Activated CD4-positive, alpha-beta T cell treated with anti-CD3 and anti-CD28 coated beads, Interleukin-2, Interleukin-4, amounts not matched to agents 100 ng/mL and 50 ng/mL, durations not matched to agents 16 hours and 8 hours (primary cell): ENCODE data around the gene CRKL.

Source experiments
- DNase-seq: peaks from one replicate; pipeline ENCODE4 v3.0.0-alpha.2; 2020; ENCODE audit warnings: low spot score

The CRKL gene

GRCh38 chr22:20982563-20982882 is 65.3 kb downstream of the CRKL start:
- DNase-seq, result no peak

GRCh38 chr22:20983081-20983771 is 66.0 kb downstream of the CRKL start:
- no peak for DNase-seq

- no peak for DNase-seq
These were observed 68.5 kb downstream of the CRKL start for GRCh38 chr22:20985720-20986119.

GRCh38 chr22:20986365-20986764 is 69.2 kb downstream of the CRKL start:
- DNase-seq, result no peak

- DNase-seq, result no peak
These were observed 70.2 kb downstream of the CRKL start for GRCh38 chr22:20987375-20987774.

GRCh38 chr22:20988573-20989322 is 71.5 kb downstream of the CRKL start:
- DNase-seq, result no peak

GRCh38 chr22:20989323-20990138 is 72.3 kb downstream of the CRKL start:
- DNase-seq, result no peak

GRCh38 chr22:20990184-20991180 is 73.3 kb downstream of the CRKL start:
- no peak for DNase-seq

GRCh38 chr22:20991252-20992055 is 74.2 kb downstream of the CRKL start:
- no peak for DNase-seq

- DNase-seq, result no peak
These were observed 74.8 kb downstream of the CRKL start for GRCh38 chr22:20992056-20992442.

GRCh38 chr22:20992456-20993303 is 75.5 kb downstream of the CRKL start:
- DNase-seq, result no peak

- DNase-seq, result no peak
These were observed 76.3 kb downstream of the CRKL start for GRCh38 chr22:20993304-20994127.

- no peak for DNase-seq
These were observed 77.1 kb downstream of the CRKL start for GRCh38 chr22:20994128-20994901.

GRCh38 chr22:20994902-20995241 is 77.7 kb downstream of the CRKL start:
- DNase-seq, result no peak

GRCh38 chr22:20995329-20996030 is 78.3 kb downstream of the CRKL start:
- no peak for DNase-seq

- no peak for DNase-seq
These were observed 78.8 kb downstream of the CRKL start for GRCh38 chr22:20996031-20996410.

- DNase-seq, result no peak
These were observed 79.7 kb downstream of the CRKL start for GRCh38 chr22:20996598-20997535.
